ENCODE results near the gene DNASE1L2.

The DNASE1L2 gene

DNA sequence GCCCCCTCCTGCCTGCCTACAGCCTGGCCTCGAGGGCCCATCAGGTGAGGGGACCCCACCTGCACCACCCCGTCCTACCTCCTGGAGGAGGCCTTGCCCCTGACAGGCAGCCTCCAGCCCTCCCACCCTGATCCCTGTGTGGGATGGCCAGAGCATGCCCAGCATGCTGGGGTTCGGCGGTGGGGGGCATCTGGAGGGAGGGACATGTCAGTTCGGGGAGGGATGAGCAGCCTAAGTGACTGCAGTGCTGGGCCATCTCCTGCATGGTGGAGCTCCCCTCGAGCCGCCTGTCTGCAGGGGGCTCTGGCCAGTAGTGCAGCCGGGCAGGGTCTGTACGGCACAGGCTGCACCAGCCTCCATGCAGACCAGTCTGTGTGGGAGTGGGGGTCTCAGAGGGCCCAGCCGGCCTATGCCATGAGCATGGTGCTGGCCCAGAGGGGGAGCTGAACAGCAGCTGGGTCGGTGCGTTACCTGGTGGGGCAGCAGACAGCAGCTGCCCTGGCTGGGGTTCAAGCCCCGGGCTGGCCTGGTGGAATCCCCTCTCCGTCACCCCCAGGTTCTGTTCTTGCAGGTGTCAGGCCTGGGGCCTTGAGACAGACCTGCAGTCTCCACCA is 35.7 kb downstream of the DNASE1L2 start:
- DNase-seq = no peak

DNA sequence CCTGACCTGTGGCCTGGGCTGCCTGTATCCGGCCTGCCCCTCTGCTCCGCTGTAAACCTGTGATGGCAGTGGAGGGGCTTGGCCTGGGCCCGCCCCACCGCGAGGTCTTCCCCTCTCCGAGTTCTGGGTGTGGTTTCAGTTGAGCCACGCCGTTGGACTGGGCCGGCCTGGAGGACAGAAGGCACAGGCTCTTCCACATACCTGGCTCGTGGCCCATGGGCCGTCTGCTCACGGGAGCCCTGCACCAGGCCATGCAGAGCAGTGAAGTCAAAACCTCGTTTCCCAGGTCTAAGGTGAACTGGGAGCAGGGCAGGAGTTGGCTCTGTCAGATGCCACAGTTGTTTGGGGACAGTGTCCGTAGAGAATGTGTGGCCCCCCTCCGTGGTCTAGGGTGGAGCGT is 37.2 kb downstream of the DNASE1L2 start:
- DNase-seq = no peak

DNA sequence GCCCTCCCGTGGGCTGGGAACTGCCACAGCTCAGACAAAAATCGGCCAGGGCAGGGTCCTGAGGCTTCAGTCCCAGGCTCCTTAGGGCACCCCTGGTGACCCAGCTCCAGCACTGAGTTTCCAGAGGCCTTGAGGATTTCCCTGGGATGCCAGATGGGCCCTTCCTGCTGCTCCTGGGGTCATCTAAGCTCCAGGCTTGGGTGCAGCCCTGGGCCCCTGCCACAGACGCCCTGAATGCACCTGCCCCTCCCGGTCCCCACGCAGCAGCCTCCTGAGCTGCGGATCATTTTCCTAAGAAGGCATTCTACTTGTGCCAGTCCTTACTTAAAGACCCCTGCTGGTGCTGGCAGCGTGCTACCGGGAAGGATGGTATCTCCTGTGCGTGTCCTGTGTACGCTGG is 37.7 kb downstream of the DNASE1L2 start:
- no peak for DNase-seq

DNA sequence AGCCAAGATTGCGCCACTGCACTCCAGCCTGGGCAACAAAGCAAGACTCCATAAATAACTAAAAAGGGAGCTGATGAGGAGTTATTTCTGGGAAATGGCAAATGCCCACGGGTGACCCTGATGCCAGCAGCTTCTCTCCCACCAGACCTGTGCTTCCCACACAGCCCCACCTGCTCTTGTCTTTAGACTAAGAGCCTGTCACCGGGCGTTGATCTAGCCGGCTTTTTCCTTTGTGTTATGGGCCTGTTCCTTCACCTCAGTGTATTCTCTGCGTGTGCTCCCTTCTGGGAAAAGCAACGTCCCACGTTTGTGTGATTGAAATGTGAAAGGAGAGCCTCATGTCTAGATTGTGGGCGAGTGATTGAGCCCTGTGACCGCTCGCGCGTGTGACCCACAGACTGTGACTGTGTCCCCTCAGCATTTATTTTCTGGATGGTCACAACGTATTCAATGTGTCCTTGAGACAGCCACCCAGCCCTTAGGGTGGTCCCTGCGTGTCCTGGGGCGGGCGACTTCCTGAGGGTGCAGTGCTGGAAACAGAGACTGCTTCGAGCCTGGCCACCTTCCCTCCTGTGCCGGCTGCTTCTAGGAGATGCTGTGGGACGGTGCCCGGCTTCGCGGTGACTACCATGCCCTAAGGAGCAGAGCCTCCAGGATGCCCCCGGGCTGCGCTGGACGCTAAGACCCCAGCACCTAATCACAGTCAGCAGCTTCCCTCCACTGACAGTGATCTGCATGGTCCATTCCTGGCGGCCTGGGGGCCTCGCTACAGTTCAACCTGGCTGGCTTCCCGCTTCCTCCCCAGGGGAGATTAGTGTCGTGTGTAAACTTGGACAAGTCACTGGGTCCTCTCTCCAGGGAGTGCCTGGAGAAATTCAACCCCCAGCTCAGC is 39.5 kb downstream of the DNASE1L2 start:
- DNase-seq = no peak

DNA sequence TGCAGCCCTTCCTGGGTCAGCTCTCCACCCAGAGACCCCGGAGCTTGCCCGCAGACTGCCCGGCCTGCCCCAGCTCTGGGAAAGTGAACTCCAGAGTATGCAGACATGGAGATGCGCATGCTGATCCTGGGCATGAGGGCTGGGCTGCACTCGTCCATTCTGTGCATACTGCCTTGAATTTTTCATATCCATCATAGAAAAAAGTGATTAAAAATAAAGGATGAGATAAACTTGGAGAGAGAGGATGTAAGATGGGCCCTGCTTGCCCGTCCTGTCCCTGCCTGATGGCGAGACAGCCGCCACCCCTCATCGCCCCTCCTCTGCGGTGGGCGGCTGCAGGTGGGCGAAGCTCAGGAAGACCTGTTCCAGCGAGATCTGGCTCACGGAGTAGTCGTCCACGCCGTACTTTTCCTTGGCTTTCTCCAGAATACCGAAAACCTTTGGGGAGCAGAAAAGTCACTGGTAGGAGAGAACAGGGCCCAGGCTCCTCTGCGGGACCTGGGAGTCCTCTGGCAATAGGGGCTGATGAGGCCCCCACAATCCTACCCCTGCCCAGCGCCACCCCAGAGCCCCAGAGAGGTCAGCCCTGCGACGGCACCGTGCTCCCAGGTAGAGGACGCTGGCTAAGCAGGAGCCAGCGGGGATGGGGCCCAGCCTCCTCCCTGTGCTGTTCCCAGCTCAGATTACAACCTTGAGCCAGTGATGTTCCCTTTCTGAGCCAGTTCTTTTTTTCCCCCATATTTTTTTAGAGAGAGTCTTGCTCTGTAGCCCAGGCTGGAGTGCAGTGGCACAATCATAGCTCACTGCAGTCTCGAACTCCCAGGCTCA is 40.3 kb downstream of the DNASE1L2 start:
- no peak for DNase-seq

DNA sequence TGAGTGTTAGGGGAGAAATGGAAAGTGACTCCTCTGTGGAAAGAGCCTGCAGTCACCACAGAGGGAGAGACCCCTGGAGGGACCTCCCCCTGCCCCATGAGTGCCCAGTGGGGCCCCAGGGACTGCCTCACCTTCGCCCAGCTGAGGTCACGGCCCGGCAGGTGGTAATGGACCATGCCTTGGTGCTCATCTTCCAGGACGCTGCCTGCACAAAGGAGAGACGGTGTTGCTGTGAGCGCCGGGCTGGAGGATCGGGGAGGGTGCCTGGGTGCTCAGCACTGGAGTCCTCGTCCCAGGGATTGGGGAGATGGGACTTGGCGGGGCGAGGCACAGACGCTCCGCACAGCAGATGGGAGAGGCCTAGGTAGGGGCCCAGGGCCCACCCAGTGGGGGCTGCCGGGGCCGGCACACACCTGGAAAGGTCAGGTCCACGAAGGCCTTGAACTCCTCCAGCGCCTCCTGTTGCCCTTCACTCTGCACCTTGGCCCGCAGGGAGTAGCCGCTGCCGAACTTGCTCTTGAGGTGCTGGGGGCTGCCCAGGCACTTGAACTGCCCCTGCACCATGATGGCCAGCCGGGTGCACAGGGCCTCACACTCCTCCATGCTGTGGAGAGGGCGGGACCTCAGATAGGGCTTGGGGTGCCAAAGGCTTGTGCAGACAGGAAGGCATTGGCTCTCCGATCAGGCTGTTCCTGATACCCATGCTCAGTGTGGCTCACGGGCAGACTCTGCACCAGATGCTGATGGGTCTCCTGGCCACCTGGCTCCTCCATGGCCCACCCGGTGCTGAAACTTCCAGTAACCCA is 41.4 kb downstream of the DNASE1L2 start:
- DNase-seq = no peak

DNA sequence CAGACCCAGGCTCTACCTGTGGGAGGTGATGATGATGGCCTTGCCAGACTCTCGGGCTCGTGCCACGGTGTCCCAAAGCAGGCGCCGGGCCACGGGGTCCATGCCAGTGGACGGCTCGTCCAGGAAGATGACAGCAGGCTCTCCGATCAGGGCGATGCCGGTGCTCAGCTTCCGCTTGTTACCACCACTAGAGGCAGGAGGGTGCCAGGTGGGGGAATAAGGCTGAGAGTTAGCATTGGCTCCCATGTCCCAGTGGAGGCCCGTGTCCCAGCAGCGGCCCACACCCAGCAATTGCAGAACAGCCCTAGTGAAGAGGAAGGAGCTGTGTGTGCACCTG is 42.0 kb downstream of the DNASE1L2 start:
- no peak for DNase-seq

DNA sequence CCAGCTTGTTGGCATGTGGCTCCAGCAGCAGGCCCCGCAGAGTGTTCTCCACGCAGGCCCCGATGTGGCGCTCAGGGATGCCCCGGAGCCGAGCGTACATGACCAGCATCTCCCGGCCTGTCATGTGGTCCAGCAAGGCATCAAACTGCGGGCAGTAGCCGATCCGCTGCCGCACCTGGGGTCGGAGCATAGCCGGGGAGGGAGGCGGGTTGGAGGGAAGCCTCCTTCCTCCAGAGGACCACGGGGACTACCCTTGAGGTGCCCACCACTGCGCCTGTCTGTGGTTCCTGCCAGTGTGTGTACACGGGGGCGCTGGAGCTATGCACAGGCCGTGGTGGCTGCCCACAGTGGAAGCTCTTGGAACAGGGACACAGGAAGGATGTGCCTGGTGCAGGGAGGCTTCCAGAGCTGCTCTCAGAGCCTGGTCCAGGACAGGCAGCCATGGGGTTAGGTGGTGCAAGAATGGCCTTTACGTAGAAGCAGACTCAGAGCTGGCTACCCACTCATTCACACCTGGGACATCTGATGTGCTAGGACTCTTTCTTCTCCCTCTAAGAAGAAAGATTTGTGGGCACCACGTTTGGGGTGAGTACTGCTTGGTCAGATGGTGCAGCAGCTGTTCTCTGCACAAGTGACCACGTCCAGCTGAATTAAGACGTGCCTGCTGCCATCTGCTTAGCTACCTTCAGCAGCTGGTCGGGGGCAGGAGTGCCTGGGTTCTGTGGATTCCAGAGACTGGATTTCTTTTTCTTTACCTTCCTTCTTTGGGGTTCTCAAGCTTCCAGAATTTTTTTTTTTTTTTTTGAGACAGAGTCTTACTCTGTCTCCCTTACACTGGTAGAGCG is 42.9 kb downstream of the DNASE1L2 start:
- DNase-seq = no peak

DNA sequence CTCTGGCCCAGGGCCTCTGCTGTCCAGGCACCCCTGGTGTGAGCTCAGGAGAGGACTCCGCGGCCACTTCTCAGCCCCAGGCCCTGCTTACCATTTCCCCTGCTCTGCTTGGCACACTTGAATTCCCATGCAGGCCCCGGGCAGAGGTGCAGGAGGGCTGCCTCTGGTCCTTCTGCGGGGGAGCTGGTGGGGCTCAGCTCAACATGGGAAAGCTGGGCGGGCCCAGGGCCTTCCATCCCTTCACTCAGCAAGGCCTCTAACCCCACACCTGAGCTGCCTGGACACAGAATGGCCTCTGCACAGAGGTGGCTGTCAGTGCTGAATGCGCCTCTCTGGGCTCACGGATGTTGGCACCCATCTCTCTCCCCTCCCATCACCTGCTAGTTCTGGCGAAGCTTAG is 44.2 kb downstream of the DNASE1L2 start:
- no peak for DNase-seq

DNA sequence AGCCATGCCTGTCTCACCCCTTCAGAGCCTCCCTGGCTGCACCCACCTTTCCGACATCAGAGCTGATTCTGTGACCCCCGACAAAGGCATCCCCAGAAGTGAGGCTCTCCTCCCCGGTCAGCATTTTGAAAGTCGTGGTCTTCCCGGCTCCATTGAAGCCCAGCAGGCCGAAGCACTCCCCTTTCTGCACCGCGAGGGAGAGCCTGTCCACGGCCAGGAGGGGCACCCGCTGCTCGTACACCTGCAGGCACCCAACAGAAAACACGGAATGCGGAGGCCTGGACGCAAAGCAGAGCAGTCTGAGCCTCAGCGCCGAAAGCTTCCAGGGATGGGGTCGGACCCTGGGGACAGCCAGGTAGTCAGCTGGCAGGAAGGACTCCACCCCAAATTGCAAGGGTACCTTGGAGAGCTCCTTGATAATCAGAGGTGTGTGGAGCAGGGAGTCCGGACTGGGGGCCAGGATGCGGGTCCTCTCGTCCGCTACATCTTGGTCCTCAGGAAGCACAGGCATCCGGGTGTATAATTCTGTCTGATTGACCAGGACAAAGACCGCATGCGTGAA is 44.8 kb downstream of the DNASE1L2 start:
- DNase-seq = no peak

DNA sequence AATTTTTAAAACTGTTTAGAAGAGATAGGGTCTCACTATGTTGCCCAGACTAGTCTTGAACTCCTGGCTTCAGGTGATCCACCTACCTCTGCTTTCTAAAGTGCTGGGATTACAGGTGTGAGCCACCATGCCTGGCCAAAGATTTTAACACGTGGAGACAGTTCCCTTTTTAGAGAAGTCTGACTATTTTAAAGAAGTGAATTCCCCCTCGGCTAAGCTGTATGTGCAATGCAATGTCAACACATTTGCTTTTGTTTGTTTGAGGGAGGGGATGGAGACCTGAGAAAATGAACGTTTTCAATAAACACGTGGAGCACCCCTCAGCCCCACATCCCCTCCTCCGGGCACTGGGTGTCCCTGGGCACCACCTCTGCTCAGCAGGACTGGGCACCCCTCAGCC is 46.0 kb downstream of the DNASE1L2 start:
- DNase-seq = no peak

DNA sequence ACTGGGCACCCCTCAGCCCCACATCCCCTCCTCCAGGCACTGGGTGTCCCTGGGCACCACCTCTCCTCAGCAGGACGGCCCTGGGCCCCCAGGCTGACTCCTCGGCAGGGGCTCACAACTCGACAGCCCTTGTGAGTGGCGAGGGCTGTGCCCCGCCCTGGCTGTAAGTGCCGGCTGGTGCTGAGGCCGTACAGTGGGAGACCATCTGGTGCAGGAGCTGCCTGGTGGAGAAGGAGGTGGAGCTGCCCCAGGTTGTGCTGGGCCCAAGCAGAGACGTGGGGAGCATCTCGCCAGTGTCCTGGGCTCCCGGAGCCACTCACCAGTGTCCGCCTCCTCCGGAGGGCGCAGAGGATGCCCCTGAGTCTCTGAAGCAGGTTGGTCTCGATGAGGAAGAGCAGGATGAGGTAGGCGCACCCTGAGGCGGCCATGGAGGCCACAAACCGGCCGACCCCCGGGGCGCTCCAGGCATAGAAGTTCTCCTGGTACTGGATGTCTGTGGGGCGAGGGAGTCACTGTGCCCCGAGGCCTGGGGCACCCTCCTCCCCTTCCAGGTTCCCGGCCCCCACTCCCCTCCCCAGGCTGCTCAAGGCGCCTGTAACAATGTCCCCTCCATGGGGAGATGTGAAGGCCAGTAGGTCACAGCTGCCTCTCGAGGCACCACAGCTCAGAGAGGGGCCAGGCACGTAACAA is 46.8 kb downstream of the DNASE1L2 start:
- no peak for DNase-seq

DNA sequence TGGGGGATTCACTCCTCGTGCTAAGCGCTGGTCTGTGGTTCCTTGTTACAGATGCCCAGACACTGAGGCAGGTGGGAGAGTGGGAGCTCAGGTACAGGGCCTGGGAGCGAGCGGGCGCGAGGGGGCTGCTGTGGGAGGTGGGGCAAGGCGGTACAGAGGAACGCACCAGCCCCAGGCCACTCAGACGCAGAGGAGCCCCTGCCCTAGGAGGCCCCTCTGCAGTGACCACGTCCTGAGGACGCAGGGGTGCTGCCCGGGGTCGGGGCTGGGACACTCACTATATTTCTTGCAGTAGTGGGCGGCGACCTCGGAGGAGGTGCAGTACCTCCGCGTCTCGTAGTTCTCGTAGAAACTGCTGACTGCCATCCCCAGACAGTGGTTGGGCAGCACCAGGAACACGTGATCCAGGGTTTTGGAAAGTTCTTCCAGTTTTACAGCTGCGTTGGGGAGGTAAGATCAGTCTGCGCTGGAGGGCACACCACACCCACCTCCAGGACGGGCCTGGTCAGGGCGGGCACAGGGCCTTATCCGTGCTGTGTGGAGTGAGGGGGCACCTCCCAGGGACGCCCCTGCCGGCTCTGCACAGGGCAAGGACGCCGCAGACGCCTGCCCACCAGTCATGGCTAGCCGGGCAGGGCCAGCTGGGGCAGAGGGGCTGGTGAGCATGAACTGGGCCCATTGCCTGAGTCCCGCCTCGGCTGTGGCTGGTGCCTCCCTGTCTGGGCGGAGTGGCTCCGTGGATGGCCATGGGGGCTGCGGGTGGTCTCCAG is 47.9 kb downstream of the DNASE1L2 start:
- no peak for DNase-seq

DNA sequence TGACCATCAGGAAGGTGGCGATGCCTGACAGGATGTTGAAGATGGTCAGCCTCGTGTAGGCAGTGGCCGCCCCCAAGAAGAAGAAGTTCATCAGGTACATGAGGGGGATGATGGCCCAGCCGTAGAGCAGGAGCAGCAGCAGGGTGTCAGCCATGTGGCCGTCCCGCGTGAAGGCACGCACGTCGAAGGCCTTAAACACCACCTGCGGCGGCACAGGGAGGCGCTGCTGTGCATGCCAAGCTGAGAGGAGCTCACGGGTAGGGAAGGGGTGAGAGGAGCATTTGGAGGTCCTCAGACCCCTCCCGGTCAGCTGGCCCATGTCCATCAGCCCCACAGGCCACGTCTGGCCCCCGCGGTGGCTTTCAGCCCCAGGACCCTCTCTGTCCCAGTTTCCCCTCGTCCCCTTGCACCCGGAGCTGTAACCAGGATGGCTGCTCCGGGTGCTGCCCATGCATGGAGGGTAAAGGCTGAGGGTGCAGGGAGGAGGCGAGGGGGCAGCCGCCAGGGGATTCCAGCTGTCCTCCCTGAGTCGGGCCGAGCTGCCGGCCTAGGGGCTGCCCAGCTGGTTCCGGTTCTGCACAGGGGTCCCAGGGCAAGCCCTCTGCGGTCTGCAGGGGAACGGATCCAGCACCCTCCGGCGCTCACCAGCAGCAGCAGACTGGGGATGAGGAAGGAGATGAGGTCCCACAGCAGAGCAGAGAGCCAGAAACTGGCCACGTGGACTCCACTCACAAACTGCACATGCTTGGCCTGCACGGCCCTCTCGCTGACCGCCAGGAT is 48.7 kb downstream of the DNASE1L2 start:
- DNase-seq = no peak

DNA sequence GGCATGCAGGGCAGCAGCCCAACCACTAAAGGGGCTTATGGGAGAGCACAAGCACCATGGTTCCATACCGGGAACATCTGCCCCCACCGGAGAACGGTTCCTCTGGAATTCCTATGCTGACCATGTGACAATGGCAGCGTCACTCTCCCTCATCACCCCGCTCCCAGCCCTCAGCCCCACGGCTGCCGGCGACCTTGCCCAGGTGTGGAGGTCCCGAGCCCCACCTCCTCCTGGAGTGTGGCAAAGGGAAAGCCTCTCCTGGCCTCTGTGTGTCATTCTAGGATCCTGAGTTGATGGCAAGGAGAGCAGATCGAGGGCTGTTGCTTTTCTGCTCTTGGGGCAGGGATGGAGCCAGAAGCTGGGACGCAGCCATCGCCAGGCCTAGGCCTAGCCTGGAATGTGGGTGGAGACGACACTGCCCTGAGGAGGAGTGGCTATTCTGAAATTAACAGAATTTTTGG is 49.5 kb downstream of the DNASE1L2 start:
- no peak for DNase-seq

DNA sequence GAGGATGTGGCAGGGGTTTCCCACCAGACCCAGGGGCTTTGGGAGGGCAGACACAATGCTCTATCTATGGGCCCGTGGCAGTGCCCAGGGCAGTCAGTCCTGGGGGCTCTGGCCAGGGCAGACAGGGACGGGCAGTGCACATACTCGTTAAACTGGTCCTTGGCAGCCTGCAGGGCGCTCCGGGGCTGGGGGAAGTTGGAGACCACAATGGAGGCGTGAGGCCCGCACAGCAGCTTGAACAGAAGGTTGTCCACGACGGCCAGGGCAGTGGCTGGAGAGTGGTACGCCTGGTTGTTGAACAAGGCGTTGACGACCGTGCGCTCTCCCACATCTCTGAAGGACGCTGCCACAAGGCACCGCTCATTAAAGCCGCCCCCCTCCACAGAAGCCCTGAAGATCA is 50.3 kb downstream of the DNASE1L2 start:
- no peak for DNase-seq

DNA sequence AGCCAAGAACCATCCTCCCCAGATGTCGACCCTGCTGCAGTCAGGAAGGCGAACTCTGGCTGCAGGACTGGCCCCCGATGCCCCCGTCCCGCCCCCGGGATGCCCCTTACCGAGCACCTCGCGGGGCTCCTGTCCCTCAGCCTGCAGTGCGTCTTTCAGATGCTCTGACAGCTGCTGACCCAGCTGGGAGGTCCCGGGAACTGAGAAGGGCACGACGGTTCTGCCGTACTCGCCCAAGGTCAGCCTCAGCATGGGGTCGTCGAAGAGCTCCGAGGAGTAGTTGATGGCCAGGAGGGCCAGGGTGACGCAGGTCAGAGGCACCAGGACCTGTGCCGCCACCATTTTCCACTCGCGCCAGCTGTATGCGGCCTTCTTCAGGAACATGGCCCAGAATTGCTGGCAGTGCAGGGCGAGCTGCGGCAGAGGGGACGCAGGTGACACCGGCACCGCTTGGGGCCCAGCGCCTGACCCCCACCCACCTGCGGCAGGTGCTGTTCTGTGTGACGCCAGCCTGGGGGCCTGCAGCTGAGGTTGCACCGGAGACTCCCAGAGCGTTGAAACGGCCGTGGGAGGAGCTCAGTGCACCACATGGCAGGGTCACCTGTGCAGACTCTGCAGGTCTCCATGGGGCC is 51.8 kb downstream of the DNASE1L2 start:
- DNase-seq = no peak

Measured in stimulated activated CD4-positive, alpha-beta T cell treated with anti-CD3 and anti-CD28 coated beads, Interleukin-4, amount 100 ng/mL, for 4 hours (primary cell).